ENCODE data around the gene DCUN1D5. TPM values are rescaled to one million over a fixed set of nuclear protein-coding genes. Genes with fewer than 3 reads are reported as not detected.

DCUN1D5 gene
- total and polyA plus RNA-seq, 9 of the 15 experiments (the other 6 are each of a cell fraction or from before 2014, with no cell fraction given), result 38.4 to 242 (median 115) TPM

- TF ChIP-seq ARID1B (IDR thresholded peaks at IDR 0.05), result no peak
- no peak for TF ChIP-seq ZNF707 (CRISPR knock-in tag; conservative IDR thresholded peaks at IDR 0.05)
- TF ChIP-seq BHLHE40 (IDR thresholded peaks at IDR 0.05; ENCODE audit: low read length), result peak; percentile 77
- TF ChIP-seq ATF3 (IDR thresholded peaks at IDR 0.05), result no peak
- no peak for TF ChIP-seq ATF3 (CRISPR knock-in tag; conservative IDR thresholded peaks at IDR 0.05)
- no peak for TF ChIP-seq ZBTB43 (CRISPR knock-in tag; IDR thresholded peaks at IDR 0.05)
- peak; percentile 92 for TF ChIP-seq CEBPB (tag; IDR thresholded peaks at IDR 0.05)
- TF ChIP-seq ZKSCAN1 (IDR thresholded peaks at IDR 0.05; ENCODE audit: low read depth, low read length), result no peak
- TF ChIP-seq, protein P1, sequence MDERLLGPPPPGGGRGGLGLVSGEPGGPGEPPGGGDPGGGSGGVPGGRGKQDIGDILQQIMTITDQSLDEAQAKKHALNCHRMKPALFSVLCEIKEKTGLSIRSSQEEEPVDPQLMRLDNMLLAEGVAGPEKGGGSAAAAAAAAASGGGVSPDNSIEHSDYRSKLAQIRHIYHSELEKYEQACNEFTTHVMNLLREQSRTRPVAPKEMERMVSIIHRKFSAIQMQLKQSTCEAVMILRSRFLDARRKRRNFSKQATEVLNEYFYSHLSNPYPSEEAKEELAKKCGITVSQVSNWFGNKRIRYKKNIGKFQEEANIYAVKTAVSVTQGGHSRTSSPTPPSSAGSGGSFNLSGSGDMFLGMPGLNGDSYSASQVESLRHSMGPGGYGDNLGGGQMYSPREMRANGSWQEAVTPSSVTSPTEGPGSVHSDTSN (CRISPR knock-in tag; IDR thresholded peaks at IDR 0.05; ENCODE audit: low read depth), result no peak
- TF ChIP-seq, protein P1 (tag; conservative IDR thresholded peaks at IDR 0.05; ENCODE audit: low read depth), result 0 out of 2 replicates have a peak, but pooled peaks have one; percentile 5
- TF ChIP-seq FOXJ2 (tag; IDR thresholded peaks at IDR 0.05), result peak; percentile 65; the same call in 1 of the 2 replicates
- TF ChIP-seq SLC30A9 (CRISPR knock-in tag; IDR thresholded peaks at IDR 0.05), result no peak
- TF ChIP-seq ARID4B (CRISPR knock-in tag; IDR thresholded peaks at IDR 0.05), result 0 out of 2 replicates have a peak, but pooled peaks have one; percentile 54
- no peak for TF ChIP-seq THRAP3 (IDR thresholded peaks at IDR 0.05; ENCODE audit: borderline replicate concordance)
- TF ChIP-seq NFRKB (IDR thresholded peaks at IDR 0.05; ENCODE audit: low read depth), result no peak
- TF ChIP-seq ZNF699 (CRISPR knock-in tag; IDR thresholded peaks at IDR 0.05; ENCODE audit: insufficient replicate concordance), result no peak
- TF ChIP-seq, protein P2, sequence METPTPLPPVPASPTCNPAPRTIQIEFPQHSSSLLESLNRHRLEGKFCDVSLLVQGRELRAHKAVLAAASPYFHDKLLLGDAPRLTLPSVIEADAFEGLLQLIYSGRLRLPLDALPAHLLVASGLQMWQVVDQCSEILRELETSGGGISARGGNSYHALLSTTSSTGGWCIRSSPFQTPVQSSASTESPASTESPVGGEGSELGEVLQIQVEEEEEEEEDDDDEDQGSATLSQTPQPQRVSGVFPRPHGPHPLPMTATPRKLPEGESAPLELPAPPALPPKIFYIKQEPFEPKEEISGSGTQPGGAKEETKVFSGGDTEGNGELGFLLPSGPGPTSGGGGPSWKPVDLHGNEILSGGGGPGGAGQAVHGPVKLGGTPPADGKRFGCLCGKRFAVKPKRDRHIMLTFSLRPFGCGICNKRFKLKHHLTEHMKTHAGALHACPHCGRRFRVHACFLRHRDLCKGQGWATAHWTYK (CRISPR knock-in tag; IDR thresholded peaks at IDR 0.05), result no peak
Measured at GRCh38 chr11:103108933-103109817, 17.2 kb upstream of the DCUN1D5 start, which contains the start of gene DYNC2H1 (continued).
